T-helper 2 cell treated with Interferon-gamma antibody and Interleukin-4, amounts not matched to agents 5 μg/mL and 100 μg/mL, for 36 hours (primary cell): Measurements from ENCODE around the gene MYH7.
"Not testable (repeated sequence)": the region's sequence is repeated elsewhere in the genome, so short reads cannot be mapped to it uniquely, and the experiment has no call there.

Experiments used
- DNase-seq: peaks from one replicate; pipeline ENCODE4 v3.0.0; 2021; ENCODE audit warnings: low spot score
- H3K27ac Mint-ChIP-seq: one replicate; pipeline ENCODE4 v1.8.0; 2021; ENCODE audit warnings: mild to moderate bottlenecking, mixed read lengths
- H3K27me3 Mint-ChIP-seq: one replicate; pipeline ENCODE4 v1.8.0; 2021; ENCODE audit warnings: low read depth, mixed read lengths
- H3K36me3 Mint-ChIP-seq: one replicate; pipeline ENCODE4 v1.8.0; 2021; ENCODE audit warnings: low read depth, mixed read lengths
- H3K4me1 Mint-ChIP-seq: one replicate; pipeline ENCODE4 v1.8.0; 2021; ENCODE audit warnings: low read depth, mixed read lengths
- H3K4me3 Mint-ChIP-seq: one replicate; pipeline ENCODE4 v1.8.0; 2022; ENCODE audit warnings: mild to moderate bottlenecking, moderate library complexity, mixed read lengths
- H3K9me3 Mint-ChIP-seq: one replicate; pipeline ENCODE4 v1.8.0; 2021; ENCODE audit warnings: mixed read lengths

MYH7 gene

DNA sequence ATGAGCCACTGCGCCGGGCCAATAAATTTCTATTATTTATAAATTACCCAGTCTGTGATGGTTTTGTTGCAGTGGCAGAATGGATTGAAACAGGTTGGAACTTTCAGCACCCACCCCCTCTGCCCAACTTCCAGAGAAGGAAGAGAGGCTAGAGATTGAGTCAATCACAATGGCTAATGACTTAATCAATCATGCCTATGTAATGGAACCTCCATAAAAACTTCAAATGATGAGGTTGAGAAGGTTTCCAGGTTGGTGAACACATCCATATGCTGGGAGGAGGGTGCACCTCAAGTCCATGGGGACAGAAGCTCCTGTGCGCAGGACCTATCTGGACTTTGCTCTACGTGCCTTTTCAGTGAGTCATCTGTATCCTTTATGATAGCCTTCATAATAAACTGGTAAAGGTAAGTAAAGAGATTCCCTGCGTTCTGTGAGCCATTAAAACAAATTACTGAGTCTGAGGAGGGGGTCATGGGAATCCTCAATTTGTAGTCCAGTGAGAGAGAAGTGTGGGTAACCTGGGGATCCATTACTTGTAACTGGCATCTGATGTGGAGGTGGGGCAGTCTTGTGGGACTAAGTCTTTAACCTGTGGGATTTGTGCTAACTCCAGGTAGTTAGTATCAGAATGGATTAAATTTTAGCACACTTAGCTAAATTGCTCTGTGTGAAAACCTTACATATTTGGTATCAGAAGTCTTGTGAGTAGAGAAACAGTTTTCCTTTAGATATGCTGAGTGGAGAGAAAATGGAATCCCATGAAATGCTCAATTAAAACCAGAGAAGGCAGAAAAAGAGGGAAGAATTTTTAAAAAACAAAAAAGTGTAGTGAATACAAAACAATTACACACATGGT is 22.4 kb upstream of the MYH7 start:
- DNase-seq = no peak
- Mint-ChIP-seq H3K4me1 (no peaks in the 10 kb centered on the region), H3K4me3 (no peak overlapping the region), H3K27me3 (peaks cover 28% of the 10 kb centered on the region), H3K9me3 (no peaks in the 10 kb centered on the region), H3K27ac (no peak overlapping the region), H3K36me3 (no peaks in the 10 kb centered on the region)

- DNase-seq, H3K27ac Mint-ChIP-seq, H3K9me3 Mint-ChIP-seq, H3K4me1 Mint-ChIP-seq, H3K36me3 Mint-ChIP-seq, H3K4me3 Mint-ChIP-seq: not testable (repeated sequence)
- H3K27me3 Mint-ChIP-seq = peaks cover 28% of the 10 kb centered on the region
These were observed 21.6 kb upstream of the MYH7 start for GRCh38 chr14:23456883-23457586.

- no peaks in the 10 kb centered on the region for H3K36me3 Mint-ChIP-seq
- no peaks in the 10 kb centered on the region for H3K4me1 Mint-ChIP-seq
- DNase-seq = no peak
- no peak overlapping the region for H3K4me3 Mint-ChIP-seq
- H3K27me3 Mint-ChIP-seq = peaks cover 23% of the 10 kb centered on the region
- no peak overlapping the region for H3K27ac Mint-ChIP-seq
- no peaks in the 10 kb centered on the region for H3K9me3 Mint-ChIP-seq
These were observed 19.0 kb upstream of the MYH7 start for GRCh38 chr14:23454445-23454856.

GRCh38 chr14:23452237-23452636 is 16.8 kb upstream of the MYH7 start:
- no peak overlapping the region for H3K27ac Mint-ChIP-seq
- no peak for DNase-seq
- no peaks in the 10 kb centered on the region for H3K36me3 Mint-ChIP-seq
- peaks cover 14% of the 10 kb centered on the region for H3K27me3 Mint-ChIP-seq
- peaks cover under 1% of the 10 kb centered on the region for H3K4me1 Mint-ChIP-seq
- H3K9me3 Mint-ChIP-seq = no peaks in the 10 kb centered on the region
- H3K4me3 Mint-ChIP-seq = no peak overlapping the region

GRCh38 chr14:23450379-23450778 is 14.9 kb upstream of the MYH7 start:
- Mint-ChIP-seq H3K4me1 (peaks cover 2% of the 10 kb centered on the region), H3K27ac (no peak overlapping the region), H3K27me3 (peaks cover 14% of the 10 kb centered on the region), H3K4me3 (no peak overlapping the region), H3K9me3 (no peaks in the 10 kb centered on the region), H3K36me3 (no peaks in the 10 kb centered on the region)
- no peak for DNase-seq

- Mint-ChIP-seq H3K36me3 (no peaks in the 10 kb centered on the region), H3K27me3 (peaks cover 9% of the 10 kb centered on the region), H3K9me3 (no peaks in the 10 kb centered on the region), H3K4me1 (peaks cover 2% of the 10 kb centered on the region), H3K4me3 (no peak overlapping the region), H3K27ac (no peak overlapping the region)
- no peak for DNase-seq
These were observed 13.9 kb upstream of the MYH7 start for GRCh38 chr14:23449314-23449713.

DNA sequence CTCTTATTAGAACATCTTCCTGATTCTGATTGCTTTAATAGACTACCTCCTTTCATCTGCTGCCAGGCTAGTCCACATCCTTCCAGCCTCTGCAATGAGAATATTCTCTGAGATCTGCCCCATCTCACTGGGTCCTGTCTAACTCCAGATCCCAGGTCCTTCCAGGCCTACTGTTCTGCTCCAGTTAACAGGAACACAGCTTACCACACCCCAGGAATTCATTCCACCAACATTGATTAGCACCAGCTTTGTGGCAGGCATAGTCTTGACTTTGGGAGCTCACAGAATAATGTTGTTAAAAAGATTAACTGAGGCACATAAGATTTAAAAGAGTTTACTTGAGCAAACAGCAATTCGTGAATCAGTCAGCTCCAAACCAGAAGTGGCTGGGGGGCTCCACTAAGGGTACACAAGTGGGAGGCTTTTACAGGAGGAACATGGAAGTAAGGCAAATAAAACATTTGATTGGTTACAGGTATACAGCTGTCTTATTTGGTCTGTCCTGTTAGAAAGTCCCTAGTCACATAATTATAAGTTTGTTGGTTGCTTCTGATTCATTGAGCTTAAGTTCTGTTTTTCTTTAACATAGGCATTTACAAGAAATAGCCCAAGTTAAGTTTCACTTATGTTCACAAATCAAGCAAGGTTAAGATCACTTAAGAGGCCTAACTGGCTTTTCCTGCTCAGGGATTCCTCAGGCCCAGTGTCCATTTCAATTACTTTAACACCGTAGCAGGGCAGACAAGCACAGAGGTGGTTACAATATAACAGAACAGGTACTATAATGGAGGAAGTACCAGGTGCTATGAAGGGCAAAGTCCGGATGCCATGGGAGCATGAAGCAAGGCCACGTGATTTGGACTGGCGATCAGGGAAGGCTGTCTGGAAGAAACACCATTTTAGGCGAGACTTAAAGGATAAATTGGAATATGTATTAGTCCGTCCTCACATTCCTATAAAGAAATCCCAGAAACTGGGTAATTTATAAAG is 12.2 kb upstream of the MYH7 start:
- H3K4me1 Mint-ChIP-seq = peaks cover 2% of the 10 kb centered on the region
- peak overlapping the region; percentile 26 for H3K27ac Mint-ChIP-seq
- DNase-seq = no peak
- no peaks in the 10 kb centered on the region for H3K9me3 Mint-ChIP-seq
- no peak overlapping the region for H3K4me3 Mint-ChIP-seq
- peaks cover 4% of the 10 kb centered on the region for H3K27me3 Mint-ChIP-seq
- no peaks in the 10 kb centered on the region for H3K36me3 Mint-ChIP-seq

DNA sequence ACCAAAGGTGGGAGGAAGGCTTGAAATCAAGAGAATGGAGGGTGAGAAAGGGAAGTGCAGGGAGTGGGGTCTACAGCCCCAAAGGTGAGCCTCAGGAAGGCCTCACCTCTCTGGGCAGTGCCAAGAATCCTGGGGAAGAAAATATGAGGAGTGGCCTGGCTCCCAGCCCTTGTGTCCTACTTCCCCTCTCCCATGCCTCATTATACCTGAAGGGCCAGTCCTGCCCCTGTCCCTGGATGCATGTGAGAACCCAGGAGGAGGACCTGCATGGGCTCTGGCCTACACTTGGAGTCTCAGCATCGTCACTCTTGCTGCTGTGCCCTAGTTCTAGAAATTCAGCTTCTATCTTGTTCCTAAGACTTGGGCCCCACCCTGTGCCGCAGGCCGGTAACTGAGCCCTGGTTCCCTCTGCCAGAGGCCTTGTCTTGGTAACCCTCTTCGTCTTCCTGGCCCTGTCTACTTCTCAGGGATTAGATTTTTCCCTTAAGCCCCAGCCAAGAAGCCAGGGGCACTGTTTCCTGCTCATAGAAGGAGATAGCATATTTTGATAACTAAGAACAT is 10.9 kb upstream of the MYH7 start:
- H3K27ac Mint-ChIP-seq = no peak overlapping the region
- no peaks in the 10 kb centered on the region for H3K36me3 Mint-ChIP-seq
- H3K9me3 Mint-ChIP-seq = no peaks in the 10 kb centered on the region
- H3K4me1 Mint-ChIP-seq = peaks cover 2% of the 10 kb centered on the region
- H3K4me3 Mint-ChIP-seq = no peak overlapping the region
- no peak for DNase-seq
- peaks cover 4% of the 10 kb centered on the region for H3K27me3 Mint-ChIP-seq

GRCh38 chr14:23445773-23446172 is 10.3 kb upstream of the MYH7 start:
- Mint-ChIP-seq H3K27me3 (no peaks in the 10 kb centered on the region), H3K4me3 (no peak overlapping the region), H3K36me3 (no peaks in the 10 kb centered on the region), H3K9me3 (no peaks in the 10 kb centered on the region), H3K27ac (no peak overlapping the region), H3K4me1 (peaks cover 2% of the 10 kb centered on the region)
- no peak for DNase-seq

- no peaks in the 10 kb centered on the region for H3K36me3 Mint-ChIP-seq
- H3K4me3 Mint-ChIP-seq = no peak overlapping the region
- no peaks in the 10 kb centered on the region for H3K27me3 Mint-ChIP-seq
- no peak for DNase-seq
- H3K4me1 Mint-ChIP-seq = peaks cover 2% of the 10 kb centered on the region
- no peak overlapping the region for H3K27ac Mint-ChIP-seq
- no peaks in the 10 kb centered on the region for H3K9me3 Mint-ChIP-seq
These were observed 8.9 kb upstream of the MYH7 start for GRCh38 chr14:23444314-23444713.

GRCh38 chr14:23443881-23444280 is 8.4 kb upstream of the MYH7 start:
- Mint-ChIP-seq H3K4me1 (peaks cover 2% of the 10 kb centered on the region), H3K36me3 (no peaks in the 10 kb centered on the region), H3K27me3 (no peaks in the 10 kb centered on the region), H3K9me3 (no peaks in the 10 kb centered on the region), H3K4me3 (no peak overlapping the region), H3K27ac (no peak overlapping the region)
- DNase-seq = no peak

- no peak for DNase-seq
- H3K27me3 Mint-ChIP-seq = no peaks in the 10 kb centered on the region
- H3K4me1 Mint-ChIP-seq = peaks cover 2% of the 10 kb centered on the region
- no peaks in the 10 kb centered on the region for H3K9me3 Mint-ChIP-seq
- H3K4me3 Mint-ChIP-seq = no peak overlapping the region
- H3K27ac Mint-ChIP-seq = no peak overlapping the region
- H3K36me3 Mint-ChIP-seq = no peaks in the 10 kb centered on the region
These were observed 8.0 kb upstream of the MYH7 start for GRCh38 chr14:23443411-23443812.

- no peaks in the 10 kb centered on the region for H3K9me3 Mint-ChIP-seq
- H3K27me3 Mint-ChIP-seq = no peaks in the 10 kb centered on the region
- H3K4me3 Mint-ChIP-seq = no peak overlapping the region
- H3K36me3 Mint-ChIP-seq = no peaks in the 10 kb centered on the region
- H3K4me1 Mint-ChIP-seq = peaks cover 2% of the 10 kb centered on the region
- DNase-seq = no peak
- no peak overlapping the region for H3K27ac Mint-ChIP-seq
These were observed 7.4 kb upstream of the MYH7 start for GRCh38 chr14:23442721-23443356.
